ENCODE results near the gene ADCK2. TPM values are rescaled to one million over a fixed set of nuclear protein-coding genes. Genes with fewer than 3 reads are reported as not detected.

Gene ADCK2
- polyA plus RNA-seq, 1 donor (not counting 4 experiments of a cell fraction or from before 2014, with no cell fraction given) = 9.5 TPM

GRCh38 chr7:140734096-140734495 is 61.4 kb downstream of the ADCK2 start:
- no peak overlapping the region for H2AFZ ChIP-seq (ENCODE audit: control insufficient read depth, low read length)
- H3K4me2 ChIP-seq (ENCODE audit: control insufficient read depth, extremely low read depth, insufficient read depth, low read depth, low read length) = no peak overlapping the region
- no peak overlapping the region for H3K9ac ChIP-seq (ENCODE audit: control insufficient read depth, extremely low read depth, insufficient read depth, low read length)
- peaks cover 0 to 4% of the 10 kb centered on the region in 2 experiments for H3K36me3 ChIP-seq (ENCODE audit: control insufficient read depth in 2 of 2, extremely low read depth in 1 of 2, insufficient read depth in 2 of 2, low read length in 2 of 2)
- FAIRE-seq = no peak
- TF ChIP-seq EZH2 (IDR thresholded peaks at IDR 0.05; ENCODE audit: low read length) (no peak), CTCF (optimal IDR thresholded peaks at IDR 0.05 in 1 of 3, IDR thresholded peaks at IDR 0.05 in 1 of 3, conservative IDR thresholded peaks at IDR 0.05 in 1 of 3; ENCODE audit: extremely low read depth in 1 of 3, insufficient read depth in 2 of 3, low read length in 3 of 3) (no peak)
- no peaks in the 10 kb centered on the region for H3K79me2 ChIP-seq (ENCODE audit: control insufficient read depth, insufficient read depth, low read length)
- no peak for DNase-seq (ENCODE audit: low read depth, low spot score)
- H3K4me1 ChIP-seq (ENCODE audit: control insufficient read depth, extremely low read depth, insufficient read depth, low read length) = no peaks in the 10 kb centered on the region
- H4K20me1 ChIP-seq (ENCODE audit: control insufficient read depth, extremely low read depth, insufficient read depth, low read length) = no peaks in the 10 kb centered on the region
- H3K27ac ChIP-seq (ENCODE audit: control insufficient read depth, insufficient read depth, low read length) = no peak overlapping the region
- dilution Hi-C loops (cut with MboI; ENCODE audit: extremely low pct_ligation_motif_present, low sequenced_read_pairs) = no loop called here
- no peak overlapping the region for H3K4me3 ChIP-seq (ENCODE audit: control insufficient read depth in 2 of 3, extremely low read depth in 1 of 3, insufficient read depth in 2 of 3, low read depth in 1 of 3, low read length in 3 of 3)
- H3K27me3 ChIP-seq (ENCODE audit: control insufficient read depth, extremely low read depth, insufficient read depth, low read length) = no peaks in the 10 kb centered on the region
- H3K9me3 ChIP-seq (ENCODE audit: control insufficient read depth, low read depth, low read length) = no peaks in the 10 kb centered on the region
- no peaks in the 10 kb centered on the region for H3K9me1 ChIP-seq (ENCODE audit: control insufficient read depth, extremely low read depth, insufficient read depth, low read length)

- Histone ChIP-seq H3K4me1 (ENCODE audit: control insufficient read depth, extremely low read depth, insufficient read depth, low read length) (no peaks in the 10 kb centered on the region), H3K9me3 (ENCODE audit: control insufficient read depth, low read depth, low read length) (no peaks in the 10 kb centered on the region), H3K27ac (ENCODE audit: control insufficient read depth, insufficient read depth, low read length) (no peak overlapping the region), H3K27me3 (ENCODE audit: control insufficient read depth, extremely low read depth, insufficient read depth, low read length) (no peaks in the 10 kb centered on the region), H2AFZ (ENCODE audit: control insufficient read depth, low read length) (no peak overlapping the region), H3K79me2 (ENCODE audit: control insufficient read depth, insufficient read depth, low read length) (no peaks in the 10 kb centered on the region), H3K9me1 (ENCODE audit: control insufficient read depth, extremely low read depth, insufficient read depth, low read length) (no peaks in the 10 kb centered on the region), H4K20me1 (ENCODE audit: control insufficient read depth, extremely low read depth, insufficient read depth, low read length) (no peaks in the 10 kb centered on the region), H3K9ac (ENCODE audit: control insufficient read depth, extremely low read depth, insufficient read depth, low read length) (no peak overlapping the region), H3K36me3 (ENCODE audit: control insufficient read depth in 2 of 2, extremely low read depth in 1 of 2, insufficient read depth in 2 of 2, low read length in 2 of 2) (peaks cover 0 to 4% of the 10 kb centered on the region in 2 experiments), H3K4me3 (ENCODE audit: control insufficient read depth in 2 of 3, extremely low read depth in 1 of 3, insufficient read depth in 2 of 3, low read depth in 1 of 3, low read length in 3 of 3) (no peak overlapping the region), H3K4me2 (ENCODE audit: control insufficient read depth, extremely low read depth, insufficient read depth, low read depth, low read length) (no peak overlapping the region)
- FAIRE-seq = no peak
- dilution Hi-C loops (cut with MboI; ENCODE audit: extremely low pct_ligation_motif_present, low sequenced_read_pairs) = no loop called here
- TF ChIP-seq EZH2 (IDR thresholded peaks at IDR 0.05; ENCODE audit: low read length) (no peak), CTCF (optimal IDR thresholded peaks at IDR 0.05 in 1 of 3, IDR thresholded peaks at IDR 0.05 in 1 of 3, conservative IDR thresholded peaks at IDR 0.05 in 1 of 3; ENCODE audit: extremely low read depth in 1 of 3, insufficient read depth in 2 of 3, low read length in 3 of 3) (no peak)
- DNase-seq (ENCODE audit: low read depth, low spot score) = no peak
Measured at GRCh38 chr7:140734729-140735128, 62.0 kb downstream of the ADCK2 start.

All from keratinocyte (primary cell).